HEK293T (cell line): ENCODE measurements around the gene CELA2A.

ENCODE experiments used
- BHLHE40 ChIP-seq: fragments of 450-650 bp; IDR thresholded peaks from 2 replicates; pipeline ENCODE4 v1.6.1; 2016; ENCODE audit warnings: mild to moderate bottlenecking, moderate library complexity, borderline replicate concordance
- CTBP1 ChIP-seq: fragments of 450-650 bp; IDR thresholded peaks from 2 replicates; pipeline ENCODE4 v1.6.1; 2016; ENCODE audit warnings: borderline replicate concordance
- FOXA1 ChIP-seq: fragments of 450-650 bp; IDR thresholded peaks from 2 replicates; pipeline ENCODE4 v1.6.1; 2016; ENCODE audit warnings: mild to moderate bottlenecking
- L3MBTL2 ChIP-seq: fragments of 450-650 bp; conservative IDR thresholded peaks from 2 replicates; pipeline ENCODE4 v1.6.1; 2016; ENCODE audit warnings: mild to moderate bottlenecking
- LEF1 ChIP-seq: fragments of 450-650 bp; IDR thresholded peaks from 2 replicates; pipeline ENCODE4 v1.6.1; 2017; ENCODE audit warnings: mild to moderate bottlenecking, borderline replicate concordance
- NFRKB ChIP-seq: fragments of 450-650 bp; IDR thresholded peaks from 2 replicates; pipeline ENCODE4 v1.6.1; 2016; ENCODE audit warnings: mild to moderate bottlenecking, moderate library complexity
- SP1 ChIP-seq: fragments of 450-650 bp; IDR thresholded peaks from 2 replicates; pipeline ENCODE4 v1.6.1; 2017
- SUZ12 ChIP-seq: fragments of 450-650 bp; IDR thresholded peaks from 2 replicates; pipeline ENCODE4 v1.6.1; 2016; ENCODE audit warnings: mild to moderate bottlenecking
- TARDBP ChIP-seq: fragments of 450-650 bp; IDR thresholded peaks from 2 replicates; pipeline ENCODE4 v1.6.1; 2016
- ZNF384 ChIP-seq: fragments of 450-650 bp; IDR thresholded peaks from 2 replicates; pipeline ENCODE4 v1.6.1; 2016
- TF ChIP-seq, protein P1 (sequence below): fragments of 450-650 bp; IDR thresholded peaks from 2 replicates; pipeline ENCODE4 v1.6.1; 2016

DNA sequence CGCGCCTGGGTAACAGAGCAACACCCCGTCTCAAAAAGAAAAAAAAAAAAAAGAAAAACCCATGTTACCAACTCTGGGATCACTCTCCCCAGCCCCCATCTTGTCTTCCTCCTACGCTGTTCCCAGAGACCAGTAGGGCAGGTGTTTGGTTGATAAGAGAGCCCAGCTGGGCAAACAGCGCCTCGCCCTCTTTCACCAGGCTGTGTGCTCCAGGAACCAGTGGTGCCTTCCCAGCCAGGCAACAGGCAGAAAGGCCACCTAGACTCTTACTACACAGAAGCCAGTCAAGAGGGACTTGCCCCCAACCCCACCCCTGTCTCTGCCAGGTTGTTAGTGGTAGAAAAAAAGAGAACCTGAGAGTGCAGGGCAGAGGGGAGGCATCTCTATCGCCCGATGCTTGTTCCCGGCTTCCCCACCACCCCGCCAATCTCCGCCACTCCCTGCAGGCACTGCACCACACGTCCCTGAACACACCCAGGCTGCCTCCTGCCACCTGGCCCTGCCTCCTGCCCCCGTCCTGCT is 32.3 kb upstream of the CELA2A start:
- TF ChIP-seq L3MBTL2 (no peak), SP1 (no peak), LEF1 (no peak), BHLHE40 (no peak), CTBP1 (no peak), NFRKB (no peak), ZNF384 (no peak), TARDBP (no peak), FOXA1 (no peak), SUZ12 (no peak)
- TF ChIP-seq, protein P1, sequence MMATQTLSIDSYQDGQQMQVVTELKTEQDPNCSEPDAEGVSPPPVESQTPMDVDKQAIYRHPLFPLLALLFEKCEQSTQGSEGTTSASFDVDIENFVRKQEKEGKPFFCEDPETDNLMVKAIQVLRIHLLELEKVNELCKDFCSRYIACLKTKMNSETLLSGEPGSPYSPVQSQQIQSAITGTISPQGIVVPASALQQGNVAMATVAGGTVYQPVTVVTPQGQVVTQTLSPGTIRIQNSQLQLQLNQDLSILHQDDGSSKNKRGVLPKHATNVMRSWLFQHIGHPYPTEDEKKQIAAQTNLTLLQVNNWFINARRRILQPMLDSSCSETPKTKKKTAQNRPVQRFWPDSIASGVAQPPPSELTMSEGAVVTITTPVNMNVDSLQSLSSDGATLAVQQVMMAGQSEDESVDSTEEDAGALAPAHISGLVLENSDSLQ, result no peak
